ENCODE results near the gene CD320. TPM values are rescaled to one million over a fixed set of nuclear protein-coding genes. Genes with fewer than 3 reads are reported as not detected.

CD320 gene
- total and polyA plus RNA-seq, 2 of the 8 experiments (the other 6 are each of a cell fraction or from before 2014, with no cell fraction given) = 80.4 to 157 TPM

GRCh38 chr19:8256276-8257051 is 51.7 kb downstream of the CD320 start (continued):
- TF ChIP-seq CHD7 (IDR thresholded peaks at IDR 0.05; ENCODE audit: insufficient replicate concordance, low read length) (no peak), GTF2F1 (IDR thresholded peaks at IDR 0.05; ENCODE audit: borderline replicate concordance, low read depth, low read length) (no peak), TCF12 (IDR thresholded peaks at IDR 0.05; ENCODE audit: low read depth, low read length) (no peak), KDM1A (IDR thresholded peaks at IDR 0.05; ENCODE audit: borderline replicate concordance, low read length) (peak; percentile 88; the same call in 1 of the 2 replicates)

All from H1 (cell line).